ENCODE data around the gene C20orf141. TPM values are rescaled to one million over a fixed set of nuclear protein-coding genes. Genes with fewer than 3 reads are reported as not detected.

The C20orf141 gene
- total RNA-seq, 1 donor from 2014 or later = not detected

GRCh38 chr20:2801286-2801728, 13.5 kb upstream of the C20orf141 start:
- DNase-seq (ENCODE audit: low read depth) = no peak
- peaks cover 70% of the 10 kb centered on the region for H3K27me3 ChIP-seq (ENCODE audit: control insufficient read depth, insufficient read depth, low read length)
- TF ChIP-seq, protein P1, sequence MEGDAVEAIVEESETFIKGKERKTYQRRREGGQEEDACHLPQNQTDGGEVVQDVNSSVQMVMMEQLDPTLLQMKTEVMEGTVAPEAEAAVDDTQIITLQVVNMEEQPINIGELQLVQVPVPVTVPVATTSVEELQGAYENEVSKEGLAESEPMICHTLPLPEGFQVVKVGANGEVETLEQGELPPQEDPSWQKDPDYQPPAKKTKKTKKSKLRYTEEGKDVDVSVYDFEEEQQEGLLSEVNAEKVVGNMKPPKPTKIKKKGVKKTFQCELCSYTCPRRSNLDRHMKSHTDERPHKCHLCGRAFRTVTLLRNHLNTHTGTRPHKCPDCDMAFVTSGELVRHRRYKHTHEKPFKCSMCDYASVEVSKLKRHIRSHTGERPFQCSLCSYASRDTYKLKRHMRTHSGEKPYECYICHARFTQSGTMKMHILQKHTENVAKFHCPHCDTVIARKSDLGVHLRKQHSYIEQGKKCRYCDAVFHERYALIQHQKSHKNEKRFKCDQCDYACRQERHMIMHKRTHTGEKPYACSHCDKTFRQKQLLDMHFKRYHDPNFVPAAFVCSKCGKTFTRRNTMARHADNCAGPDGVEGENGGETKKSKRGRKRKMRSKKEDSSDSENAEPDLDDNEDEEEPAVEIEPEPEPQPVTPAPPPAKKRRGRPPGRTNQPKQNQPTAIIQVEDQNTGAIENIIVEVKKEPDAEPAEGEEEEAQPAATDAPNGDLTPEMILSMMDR (IDR thresholded peaks at IDR 0.05; ENCODE audit: insufficient read depth, low read length, poor library complexity, severe bottlenecking) = no peak
- H3K4me3 ChIP-seq (ENCODE audit: low read depth, low read length) = no peak overlapping the region
- no peaks in the 10 kb centered on the region for H3K36me3 ChIP-seq (ENCODE audit: control insufficient read depth, insufficient read depth, low read length)

- peaks cover 66% of the 10 kb centered on the region for H3K27me3 ChIP-seq (ENCODE audit: control insufficient read depth, insufficient read depth, low read length)
- no peaks in the 10 kb centered on the region for H3K36me3 ChIP-seq (ENCODE audit: control insufficient read depth, insufficient read depth, low read length)
- DNase-seq (ENCODE audit: low read depth) = no peak
- H3K4me3 ChIP-seq (ENCODE audit: low read depth, low read length) = no peak overlapping the region
- TF ChIP-seq, protein P1 (IDR thresholded peaks at IDR 0.05; ENCODE audit: insufficient read depth, low read length, poor library complexity, severe bottlenecking) = no peak
Measured at GRCh38 chr20:2804041-2804828, 10.6 kb upstream of the C20orf141 start.

DNA sequence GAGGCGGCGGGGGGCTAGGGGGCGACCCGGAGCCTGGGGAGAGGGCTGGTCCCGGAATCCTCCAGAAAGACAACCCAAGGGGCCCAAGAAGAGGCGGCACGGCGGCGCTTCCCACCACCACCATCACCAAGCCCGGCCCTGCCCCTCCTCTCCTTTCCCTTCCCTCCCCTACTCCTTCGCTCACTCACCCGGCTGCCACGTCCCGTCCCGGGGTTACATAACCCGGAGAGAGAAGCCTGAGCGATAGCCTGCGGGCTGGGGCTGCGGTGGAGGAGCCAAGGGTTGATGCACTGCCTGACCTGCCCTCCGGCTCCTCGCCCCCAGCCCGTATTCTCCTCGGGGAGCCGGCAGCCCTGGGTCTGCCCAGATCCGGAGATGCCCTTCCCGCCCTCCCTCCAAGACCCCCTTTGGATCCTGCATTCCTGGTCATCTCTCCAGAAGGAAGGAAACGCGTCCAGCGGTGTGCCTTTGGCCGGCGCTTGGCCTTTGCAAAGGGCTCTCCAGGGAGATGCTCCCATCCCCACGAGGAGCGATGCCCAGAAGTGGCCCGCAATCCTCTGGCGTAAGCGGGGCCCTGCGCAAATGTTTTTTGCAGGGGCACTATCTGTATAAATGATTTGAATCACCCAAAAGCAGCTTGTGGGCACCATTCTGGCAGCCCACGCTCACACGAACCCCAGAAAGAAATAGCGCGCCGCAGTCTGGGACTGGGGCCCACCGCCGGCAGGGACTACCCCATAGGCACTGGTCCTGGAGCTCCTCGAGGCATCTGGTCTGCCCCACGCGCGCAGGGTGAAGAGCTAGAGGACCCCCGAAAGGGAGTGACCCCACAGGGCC, 9.7 kb upstream of the C20orf141 start:
- TF ChIP-seq, protein P1 (IDR thresholded peaks at IDR 0.05; ENCODE audit: insufficient read depth, low read length, poor library complexity, severe bottlenecking) = no peak
- H3K27me3 ChIP-seq (ENCODE audit: control insufficient read depth, insufficient read depth, low read length) = peaks cover 57% of the 10 kb centered on the region

GRCh38 chr20:2805689-2806350, 9.0 kb upstream of the C20orf141 start:
- TF ChIP-seq, protein P1 (IDR thresholded peaks at IDR 0.05; ENCODE audit: insufficient read depth, low read length, poor library complexity, severe bottlenecking) = no peak
- no peak for DNase-seq (ENCODE audit: low read depth)
- Histone ChIP-seq H3K27me3 (ENCODE audit: control insufficient read depth, insufficient read depth, low read length) (peaks cover 51% of the 10 kb centered on the region), H3K36me3 (ENCODE audit: control insufficient read depth, insufficient read depth, low read length) (no peaks in the 10 kb centered on the region), H3K4me3 (ENCODE audit: low read depth, low read length) (no peak overlapping the region)

More for the DNA sequence above, 9.7 kb upstream of the C20orf141 start:
- Histone ChIP-seq H3K4me3 (ENCODE audit: low read depth, low read length) (no peak overlapping the region), H3K36me3 (ENCODE audit: control insufficient read depth, insufficient read depth, low read length) (no peaks in the 10 kb centered on the region)
- DNase-seq (ENCODE audit: low read depth) = no peak

DNA sequence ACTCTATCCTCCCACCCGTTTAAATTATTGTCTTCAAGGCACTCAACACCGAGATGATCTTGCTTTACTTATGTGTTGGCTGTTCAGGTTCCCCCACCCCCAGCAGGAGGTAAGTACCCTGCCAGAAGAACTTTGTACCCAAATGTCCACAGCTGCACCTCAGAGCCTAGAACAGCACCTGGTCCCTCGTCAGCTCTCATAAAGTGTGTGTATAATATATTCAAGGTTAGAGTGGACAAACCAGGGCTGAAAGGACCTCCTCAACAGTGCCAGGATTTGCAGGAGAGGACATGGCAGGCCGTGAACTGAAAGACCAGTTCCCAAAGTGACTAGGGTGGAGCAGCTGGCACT, 8.5 kb upstream of the C20orf141 start:
- DNase-seq (ENCODE audit: low read depth) = no peak
- Histone ChIP-seq H3K4me3 (ENCODE audit: low read depth, low read length) (no peak overlapping the region), H3K36me3 (ENCODE audit: control insufficient read depth, insufficient read depth, low read length) (no peaks in the 10 kb centered on the region), H3K27me3 (ENCODE audit: control insufficient read depth, insufficient read depth, low read length) (peaks cover 46% of the 10 kb centered on the region)
- TF ChIP-seq, protein P1 (IDR thresholded peaks at IDR 0.05; ENCODE audit: insufficient read depth, low read length, poor library complexity, severe bottlenecking) = no peak

Data from kidney epithelial cell (primary cell).